K562 (cell line): ENCODE data around the gene AHCY. TPM values are rescaled to one million over a fixed set of nuclear protein-coding genes. Genes with fewer than 3 reads are reported as not detected.
"Not testable (repeated sequence)": the region's sequence is repeated elsewhere in the genome, so short reads cannot be mapped to it uniquely, and the experiment has no call there.

Source experiments
- ATAC-seq: fragments of 200-7000 bp; cut with Tn5 transposase; 3 replicates; pipeline ENCODE4 v1.9.1; 2020; ENCODE audit warnings: moderate library complexity
- BruUV-seq: library from RNA; stranded (reverse); fragments of 400-500 nt; replicated peaks from 2 replicates; lab custom pipeline; 2021; lab: Mats Ljungman, UMichigan
- CTCF ChIA-PET: fragments of 300-600 bp; formaldehyde crosslinking; extraction: SDS; loops from one replicate; lab custom pipeline; 2021; ENCODE audit warnings: low intra/inter-chr PET ratio; lab: Yijun Ruan, JAX
- POLR2A ChIA-PET: fragments of 300-600, 350-650 bp; sonication (Branson Sonifier 250); formaldehyde crosslinking; extraction: SDS; loops from one replicate; lab custom pipeline; 2021; ENCODE audit warnings: antibody characterized with exemption, inconsistent platforms; lab: Yijun Ruan, JAX
- DNase-seq, 4 experiments: peaks; one replicate each; pipeline versions ENCODE4 v3.0.0 to v3.0.0-alpha.2; 2011 to 2018; ENCODE audit warnings: low spot score in 3 of 4, mixed read lengths in 3 of 4; ENCODE audit errors: extremely low read depth in 1 of 4
- FAIRE-seq: peaks from 2 replicates; lab custom pipeline; 2011; peaks lifted over from hg19 to GRCh38; lab: Jason Lieb, UNC
- H2AFZ ChIP-seq: 2 replicates; pipeline ENCODE4 v1.6.0; 2011; ENCODE audit warnings: low read depth, low read length, control low read depth, inconsistent platforms
- H3K27ac ChIP-seq: fragments of 200-600 bp; 3 replicates; pipeline ENCODE4 v1.8.0; 2011; ENCODE audit warnings: low read depth, mild to moderate bottlenecking, control low read depth, inconsistent platforms, low read length, moderate library complexity, mixed read lengths; ENCODE audit errors: extremely low read depth
- H3K27me3 ChIP-seq, 2 experiments: fragments of 300-600 bp in 1 of 2; 2 replicates in 1 of 2; 3 replicates in 1 of 2; pipeline versions ENCODE4 v1.6.0 to v1.8.0; 2011; ENCODE audit warnings: inconsistent platforms in 2 of 2, low read length in 2 of 2, mild to moderate bottlenecking in 1 of 2, mixed read lengths in 1 of 2, moderate library complexity in 1 of 2; ENCODE audit not compliant: control insufficient read depth in 2 of 2, insufficient read depth in 2 of 2
- H3K36me3 ChIP-seq: fragments of 300-600 bp; 3 replicates; pipeline ENCODE4 v1.8.0; 2011; ENCODE audit warnings: mild to moderate bottlenecking, low read length, inconsistent platforms; ENCODE audit not compliant: control insufficient read depth, insufficient read depth
- H3K4me1 ChIP-seq, 2 experiments: fragments of 200-600 bp in 1 of 2; replicated peaks in 1 of 2; 2 replicates in 1 of 2; 3 replicates in 1 of 2; pipeline versions ENCODE4 v1.5.1 to v1.8.0; 2011; ENCODE audit warnings: inconsistent platforms in 2 of 2, low read length in 2 of 2, mild to moderate bottlenecking in 1 of 2, mixed read lengths in 1 of 2, moderate library complexity in 1 of 2; ENCODE audit not compliant: control insufficient read depth in 2 of 2, insufficient read depth in 2 of 2
- H3K4me2 ChIP-seq: 2 replicates; pipeline ENCODE4 v1.6.1; 2011; ENCODE audit warnings: low read length, control low read depth, inconsistent platforms, mixed read lengths; ENCODE audit not compliant: insufficient read depth
- H3K4me3 ChIP-seq: fragments of 200-600 bp; sonication (generic), shearing (Covaris generic); 2 replicates; pipeline ENCODE4 v1.5.1; 2016; ENCODE audit warnings: control low read depth, inconsistent platforms
- H3K79me2 ChIP-seq: fragments of 200-600 bp; 3 replicates; pipeline ENCODE4 v1.8.0; 2011; ENCODE audit warnings: low read length, inconsistent platforms; ENCODE audit not compliant: control insufficient read depth, insufficient read depth
- H3K9ac ChIP-seq, 2 experiments: 2 replicates each; pipeline versions ENCODE4 v1.6.0 to v1.6.1; 2011; ENCODE audit warnings: low read depth in 2 of 2, low read length in 2 of 2, control low read depth in 1 of 2, inconsistent platforms in 1 of 2, mild to moderate bottlenecking in 1 of 2, mixed read lengths in 1 of 2; ENCODE audit not compliant: insufficient read depth in 1 of 2
- H3K9me1 ChIP-seq: one replicate; pipeline ENCODE4 v1.6.0; 2011; ENCODE audit warnings: inconsistent platforms, mild to moderate bottlenecking, low read length, moderate library complexity; ENCODE audit not compliant: control insufficient read depth, insufficient read depth
- H3K9me3 ChIP-seq: replicated peaks from 2 replicates; pipeline ENCODE4 v1.5.1; 2011; ENCODE audit warnings: low read depth, low read length, inconsistent platforms; ENCODE audit not compliant: control insufficient read depth, insufficient read depth
- H4K20me1 ChIP-seq: replicated peaks from 2 replicates; pipeline ENCODE4 v1.6.1; 2011; ENCODE audit warnings: low read length, inconsistent platforms, mixed read lengths; ENCODE audit not compliant: control insufficient read depth, insufficient read depth
- ARHGAP35 ChIP-seq: fragments of 450-650 bp; IDR thresholded peaks from 2 replicates; pipeline ENCODE4 v1.6.1; 2018; ENCODE audit not compliant: partially characterized antibody
- ARID1B ChIP-seq: fragments of 450-650 bp; IDR thresholded peaks from 2 replicates; pipeline ENCODE4 v1.6.1; 2016; ENCODE audit warnings: antibody characterized with exemption, mild to moderate bottlenecking, inconsistent platforms
- ARID3A ChIP-seq: IDR thresholded peaks from 2 replicates; pipeline ENCODE4 v1.6.1; 2012; ENCODE audit warnings: low read depth, low read length, improper control_type of control experiment, borderline replicate concordance
- CBFA2T2 ChIP-seq: fragments of 450-650 bp; conservative IDR thresholded peaks from 2 replicates; pipeline ENCODE4 v1.6.1; 2017; ENCODE audit warnings: mild to moderate bottlenecking
- CBFA2T3 ChIP-seq: fragments of 450-650 bp; IDR thresholded peaks from 2 replicates; pipeline ENCODE4 v1.6.1; 2017
- CSDE1 ChIP-seq, 2 experiments: fragments of 450-650 bp; IDR thresholded peaks; 2 replicates each; pipeline ENCODE4 v1.6.1; 2016; ENCODE audit warnings: mild to moderate bottlenecking in 1 of 2
- ELF2 ChIP-seq: fragments of 250-450 bp; sonication (Bioruptor Pico); IDR thresholded peaks from 2 replicates; pipeline ENCODE4 v1.5.0; 2021; ENCODE audit warnings: mild to moderate bottlenecking
- HMG20B ChIP-seq: fragments of 250-450 bp; sonication (Bioruptor Pico); IDR thresholded peaks from 2 replicates; pipeline ENCODE4 v1.5.0; 2021; ENCODE audit warnings: mild to moderate bottlenecking
- MTA3 ChIP-seq: fragments of 450-650 bp; formaldehyde crosslinking; IDR thresholded peaks from 2 replicates; pipeline ENCODE4 v1.6.1; 2017; ENCODE audit warnings: mild to moderate bottlenecking, borderline replicate concordance
- NFXL1 ChIP-seq: fragments of 450-650 bp; formaldehyde crosslinking; IDR thresholded peaks from 2 replicates; pipeline ENCODE4 v1.4.0; 2021; ENCODE audit warnings: mild to moderate bottlenecking
- NR1H2 ChIP-seq: sonication (generic); formaldehyde crosslinking; IDR thresholded peaks from 2 replicates; pipeline ENCODE4 v1.4.0; 2020; ENCODE audit warnings: mild to moderate bottlenecking, missing genetic modification reagents
- SMAD2 ChIP-seq: fragments of 150-350 bp; IDR thresholded peaks from 2 replicates; pipeline ENCODE4 v1.6.1; 2014; ENCODE audit warnings: low read depth, mild to moderate bottlenecking, low read length
- TRIM24 ChIP-seq, 2 experiments: fragments of 450-650 bp; IDR thresholded peaks; 2 replicates each; pipeline ENCODE4 v1.6.1; 2016
- ZBTB17 ChIP-seq: fragments of 450-650 bp; formaldehyde crosslinking; IDR thresholded peaks from 2 replicates; pipeline ENCODE4 v1.4.0; 2020; ENCODE audit warnings: mild to moderate bottlenecking
- ZFP91 ChIP-seq: sonication (generic); formaldehyde crosslinking; IDR thresholded peaks from 2 replicates; pipeline ENCODE4 v1.8.0; 2022; ENCODE audit warnings: mild to moderate bottlenecking, missing genetic modification reagents
- WGBS: fragments of 100-300 bp; shearing (Covaris generic); methylation state at CpG from one replicate; pipeline ENCODE4 v1.1.6; 2016; ENCODE audit warnings: low coverage, mixed read lengths; ENCODE audit not compliant: insufficient coverage; ENCODE audit errors: missing lambda C conversion rate; 5-methylcytosine and 5-hydroxymethylcytosine counted together
- in situ Hi-C: fragments of 300-500 bp; cut with MboI; formaldehyde crosslinking; loops from 4 replicates; pipeline ENCODE4 v1.15.0; 2018; ENCODE audit warnings: inconsistent platforms, mixed read lengths
- intact Hi-C: fragments of 100-400 bp; cut with micrococcal nuclease; formaldehyde crosslinking; loops from 2 replicates; pipeline ENCODE4 v1.14.2; 2022
- polyA plus RNA-seq, 8 experiments: library from polyadenylated mRNA; depleted of rRNA in 4 of 8; stranded (reverse) in 5 of 8; unstranded in 3 of 8; fragments of >200 nt; fragmentation: Nextera tagmentation in 2 of 8; fragmentation: Illumina TruSeq in 1 of 8; extraction: Ambion mirVana in 2 of 8; extraction: Trizol in 1 of 8; gene quantifications; 2 replicates each; pipeline versions ENCODE4 v1.2.1 to v1.2.3, GENCODE V29; 2011 to 2014; ENCODE audit warnings: inconsistent platforms in 1 of 8, missing spikeins in 1 of 8
- total RNA-seq, 7 experiments: library from RNA; depleted of rRNA in 6 of 7; stranded (reverse); fragments of >200 nt in 6 of 7; fragmentation: Illumina TruSeq in 2 of 7; extraction: Trizol in 2 of 7; gene quantifications; 2 replicates each; pipeline versions ENCODE4 v1.2.1 to v1.2.3, GENCODE V29; 2011 to 2021; ENCODE audit warnings: low replicate concordance in 1 of 7

The AHCY gene
- total and polyA plus RNA-seq, 9 of the 15 experiments (the other 6 are each of a cell fraction or from before 2014, with no cell fraction given), result 82.5 to 269 (median 190) TPM

GRCh38 chr20:34252431-34253086, 50.6 kb downstream of the AHCY start:
- H3K36me3 ChIP-seq, H3K9me3 ChIP-seq, ATAC-seq, H3K9ac ChIP-seq, CTCF ChIA-PET, FAIRE-seq, H3K4me2 ChIP-seq, H3K9me1 ChIP-seq, BruUV-seq, H3K79me2 ChIP-seq, H3K27ac ChIP-seq, intact Hi-C loops, H3K27me3 ChIP-seq, H3K4me3 ChIP-seq, H4K20me1 ChIP-seq, POLR2A ChIA-PET, H2AFZ ChIP-seq: not testable (repeated sequence)
- DNase-seq, result peak in 1 of 4 experiments; percentile 40
- peak in 1 of 2 experiments; percentile 46; a peak in 1 of 4 replicates for TF ChIP-seq TRIM24 (IDR thresholded peaks at IDR 0.05)
- peak; percentile 41; the same call in 1 of the 2 replicates for TF ChIP-seq CBFA2T2
- TF ChIP-seq ARID1B, result 0 out of 2 replicates have a peak, but pooled peaks have one; percentile 25
- peak; percentile 66 for TF ChIP-seq CBFA2T3
- WGBS, result 24% methylated on average over 7 of the region's 7 CpGs
- in situ Hi-C loops, result loop anchor here (5.0 kb wide), 1 partner anchor 35 kb away; no protein-coding TSS in a partner anchor
- peaks cover 4 to 23% of the 10 kb centered on the region in 2 experiments; a peak in 3 of 5 replicates for H3K4me1 ChIP-seq

- no peak for ATAC-seq
- no peak overlapping the region for H3K4me3 ChIP-seq
- H2AFZ ChIP-seq, result no peak overlapping the region
- peaks cover 6 to 24% of the 10 kb centered on the region in 2 experiments; a peak in 3 of 5 replicates for H3K4me1 ChIP-seq
- ChIA-PET POLR2A (no interaction called here), CTCF (no interaction called here)
- DNase-seq, result no peak
- H3K4me2 ChIP-seq, result no peak overlapping the region
- H3K9me3 ChIP-seq, result no peaks in the 10 kb centered on the region
- no peaks in the 10 kb centered on the region for H3K27me3 ChIP-seq
- no TSS peak for BruUV-seq
- FAIRE-seq, result no peak
- intact Hi-C loops (no loop called here), in situ Hi-C loops (loop anchor here (5.0 kb wide), 1 partner anchor 34 kb away; no protein-coding TSS in a partner anchor)
- no peaks in the 10 kb centered on the region for H3K36me3 ChIP-seq
- H3K79me2 ChIP-seq, result no peaks in the 10 kb centered on the region
- H3K9ac ChIP-seq, result no peak overlapping the region
- no peaks in the 10 kb centered on the region for H4K20me1 ChIP-seq
- no peak overlapping the region for H3K27ac ChIP-seq
- no peaks in the 10 kb centered on the region for H3K9me1 ChIP-seq
- 71% methylated on average over 2 of the region's 2 CpGs for WGBS
- no peak for TF ChIP-seq ELF2 (CRISPR knock-in tag)
- TF ChIP-seq CSDE1 (IDR thresholded peaks at IDR 0.05), result no peak
- TF ChIP-seq ZBTB17 (CRISPR knock-in tag), result no peak
- no peak for TF ChIP-seq NR1H2 (CRISPR knock-in tag)
- TF ChIP-seq ZFP91 (CRISPR knock-in tag), result no peak
- TF ChIP-seq ARHGAP35, result no peak
- no peak for TF ChIP-seq ARID3A
- no peak for TF ChIP-seq HMG20B (CRISPR knock-in tag)
- TF ChIP-seq MTA3, result no peak
- no peak for TF ChIP-seq NFXL1 (CRISPR knock-in tag)
- TF ChIP-seq SMAD2, result no peak
These were observed 51.5 kb downstream of the AHCY start for GRCh38 chr20:34251619-34252018.
